Endothelial cell (in vitro differentiated cells): ENCODE results near the gene EHBP1. TPM values are rescaled to one million over a fixed set of nuclear protein-coding genes. Genes with fewer than 3 reads are reported as not detected.
A peak's percentile ranks its signal among the peaks of the same experiment; 100 is the strongest.
"Not testable (repeated sequence)": the region's sequence is repeated elsewhere in the genome, so short reads cannot be mapped to it uniquely, and the experiment has no call there.

Experiments used
- DNase-seq: peaks from one replicate; pipeline ENCODE4 v3.0.0; 2021; ENCODE audit warnings: low spot score
- H3K27ac Mint-ChIP-seq: one replicate; pipeline ENCODE4 v1.8.0; 2021; ENCODE audit warnings: mixed read lengths, inconsistent platforms; ENCODE audit not compliant: unreplicated experiment
- H3K27me3 Mint-ChIP-seq: one replicate; pipeline ENCODE4 v1.8.0; 2021; ENCODE audit warnings: mild to moderate bottlenecking, moderate library complexity, mixed read lengths, inconsistent platforms; ENCODE audit not compliant: unreplicated experiment
- H3K36me3 Mint-ChIP-seq: one replicate; pipeline ENCODE4 v1.8.0; 2021; ENCODE audit warnings: mild to moderate bottlenecking, low read depth, mixed read lengths, inconsistent platforms; ENCODE audit not compliant: unreplicated experiment
- H3K4me1 Mint-ChIP-seq: one replicate; pipeline ENCODE4 v1.8.0; 2021; ENCODE audit warnings: mild to moderate bottlenecking, mixed read lengths, inconsistent platforms; ENCODE audit not compliant: unreplicated experiment
- H3K4me3 Mint-ChIP-seq: one replicate; pipeline ENCODE4 v1.8.0; 2021; ENCODE audit warnings: mild to moderate bottlenecking, mixed read lengths, inconsistent platforms; ENCODE audit not compliant: unreplicated experiment
- H3K9me3 Mint-ChIP-seq: one replicate; pipeline ENCODE4 v1.8.0; 2021; ENCODE audit warnings: mixed read lengths, inconsistent platforms; ENCODE audit not compliant: unreplicated experiment
- total RNA-seq: library from RNA; stranded (reverse); fragmentation: NEBNext Ultra II Directional; extraction: Animal tissue kit (Norgen Biotek cat#: 25700); gene quantifications from one replicate; pipeline ENCODE4 v1.2.1, GENCODE V29; 2021; ENCODE audit not compliant: unreplicated experiment
- TF ChIP-seq, protein P1 (sequence below): fragments of 200-600 bp; sonication (generic); IDR thresholded peaks from one replicate; pipeline ENCODE4 v1.5.0; 2021; ENCODE audit warnings: antibody characterized with exemption; ENCODE audit not compliant: unreplicated experiment

The EHBP1 gene
- total RNA-seq, 1 donor from 2014 or later = 54.4 TPM

GRCh38 chr2:62706721-62707521, 1.4 kb downstream of the EHBP1 start:
- peaks cover 4% of the 10 kb centered on the region for H3K27me3 Mint-ChIP-seq
- H3K27ac Mint-ChIP-seq = peak overlapping the region; percentile 12
- H3K4me1 Mint-ChIP-seq = peaks cover 25% of the 10 kb centered on the region

DNA sequence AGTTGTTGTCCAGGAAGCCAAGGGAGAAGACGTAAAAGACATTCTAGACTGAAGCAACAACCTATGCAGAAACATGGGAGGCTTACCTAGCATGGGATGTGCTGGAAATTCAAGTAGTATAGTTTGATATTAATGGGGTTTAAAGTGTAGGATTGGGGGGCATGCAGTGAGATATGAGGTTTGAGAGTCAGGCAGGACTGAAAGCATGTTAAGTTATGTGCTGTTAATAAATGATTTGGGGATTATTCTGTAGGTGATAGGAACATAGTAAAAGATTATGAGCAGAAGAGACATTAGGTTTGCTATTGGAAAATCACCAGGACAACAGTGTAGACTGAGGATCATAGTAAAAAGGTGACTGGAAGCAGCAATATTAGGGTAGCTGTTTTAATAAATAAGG, 3.2 kb downstream of the EHBP1 start:
- H3K9me3 Mint-ChIP-seq = no peaks in the 10 kb centered on the region
- H3K27ac Mint-ChIP-seq = no peak overlapping the region
- peaks cover 6% of the 10 kb centered on the region for H3K36me3 Mint-ChIP-seq
- no peak for DNase-seq
- TF ChIP-seq, protein P1, sequence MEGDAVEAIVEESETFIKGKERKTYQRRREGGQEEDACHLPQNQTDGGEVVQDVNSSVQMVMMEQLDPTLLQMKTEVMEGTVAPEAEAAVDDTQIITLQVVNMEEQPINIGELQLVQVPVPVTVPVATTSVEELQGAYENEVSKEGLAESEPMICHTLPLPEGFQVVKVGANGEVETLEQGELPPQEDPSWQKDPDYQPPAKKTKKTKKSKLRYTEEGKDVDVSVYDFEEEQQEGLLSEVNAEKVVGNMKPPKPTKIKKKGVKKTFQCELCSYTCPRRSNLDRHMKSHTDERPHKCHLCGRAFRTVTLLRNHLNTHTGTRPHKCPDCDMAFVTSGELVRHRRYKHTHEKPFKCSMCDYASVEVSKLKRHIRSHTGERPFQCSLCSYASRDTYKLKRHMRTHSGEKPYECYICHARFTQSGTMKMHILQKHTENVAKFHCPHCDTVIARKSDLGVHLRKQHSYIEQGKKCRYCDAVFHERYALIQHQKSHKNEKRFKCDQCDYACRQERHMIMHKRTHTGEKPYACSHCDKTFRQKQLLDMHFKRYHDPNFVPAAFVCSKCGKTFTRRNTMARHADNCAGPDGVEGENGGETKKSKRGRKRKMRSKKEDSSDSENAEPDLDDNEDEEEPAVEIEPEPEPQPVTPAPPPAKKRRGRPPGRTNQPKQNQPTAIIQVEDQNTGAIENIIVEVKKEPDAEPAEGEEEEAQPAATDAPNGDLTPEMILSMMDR = no peak
- H3K27me3 Mint-ChIP-seq = peaks cover 4% of the 10 kb centered on the region
- peaks cover 25% of the 10 kb centered on the region for H3K4me1 Mint-ChIP-seq
- H3K4me3 Mint-ChIP-seq = peak overlapping the region; percentile 17

More at GRCh38 chr2:62706721-62707521, 1.4 kb downstream of the EHBP1 start:
- H3K4me3 Mint-ChIP-seq = peak overlapping the region; percentile 91
- H3K9me3 Mint-ChIP-seq = no peaks in the 10 kb centered on the region
- TF ChIP-seq, protein P1 = no peak
- H3K36me3 Mint-ChIP-seq = peaks cover 6% of the 10 kb centered on the region
- DNase-seq = no peak

DNA sequence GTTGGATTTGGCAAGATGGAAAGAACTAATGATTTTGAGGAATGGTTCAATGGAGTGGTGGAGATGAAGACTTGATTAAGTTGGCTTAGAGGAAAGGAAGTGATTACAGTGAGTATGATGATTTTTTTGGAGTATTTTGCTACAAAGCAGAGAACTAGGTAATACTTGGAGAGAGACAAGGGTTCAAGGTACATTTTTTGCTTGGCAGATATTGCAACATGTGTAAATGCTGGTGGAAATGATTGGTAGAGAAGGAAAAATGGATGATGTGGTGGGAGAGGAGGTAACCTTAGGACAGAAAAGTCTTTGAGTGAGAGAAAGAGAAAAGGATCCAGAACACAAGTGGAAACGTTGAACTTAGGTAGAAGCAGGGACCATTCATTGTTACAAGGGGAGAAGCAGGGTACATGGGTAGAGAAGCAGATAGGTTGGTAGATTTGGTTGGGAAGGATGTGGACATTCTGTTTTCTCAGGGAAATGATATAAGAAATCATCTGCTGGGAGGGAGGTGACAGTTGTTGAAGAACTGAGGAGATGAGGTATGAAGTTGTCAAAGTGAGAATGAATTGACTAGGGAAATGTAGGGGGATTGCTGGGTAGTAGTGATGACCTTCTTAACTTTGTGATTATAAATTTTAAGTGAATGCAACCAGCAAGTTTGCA, 6.5 kb downstream of the EHBP1 start:
- Mint-ChIP-seq H3K9me3 (no peaks in the 10 kb centered on the region), H3K4me3 (no peak overlapping the region)
- no peak for DNase-seq

DNA sequence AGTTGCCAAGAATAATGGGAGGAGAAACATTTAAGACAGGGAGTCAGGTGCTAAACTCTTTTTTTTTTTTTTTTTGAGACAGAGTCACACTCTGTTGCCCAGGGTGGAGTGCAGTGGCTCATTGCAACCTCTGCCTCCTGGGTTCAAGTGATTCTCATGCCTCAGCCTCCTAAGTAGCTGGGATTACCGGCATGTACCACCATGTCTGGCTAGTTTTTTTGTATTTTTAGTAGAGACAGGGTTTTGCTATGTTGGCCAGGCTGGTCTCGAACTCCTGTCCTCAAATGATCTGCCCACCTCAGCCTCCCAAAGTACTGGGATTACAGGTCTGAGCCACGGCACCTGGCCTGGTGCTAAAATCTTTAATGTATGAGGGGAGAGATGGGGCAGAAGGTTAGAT, 7.7 kb downstream of the EHBP1 start:
- H3K36me3 Mint-ChIP-seq, DNase-seq, H3K27ac Mint-ChIP-seq, H3K4me1 Mint-ChIP-seq, H3K9me3 Mint-ChIP-seq, H3K4me3 Mint-ChIP-seq, H3K27me3 Mint-ChIP-seq: not testable (repeated sequence)

More for the DNA sequence above, 6.5 kb downstream of the EHBP1 start:
- Mint-ChIP-seq H3K36me3 (peaks cover 6% of the 10 kb centered on the region), H3K27me3 (no peaks in the 10 kb centered on the region), H3K27ac (no peak overlapping the region), H3K4me1 (peaks cover 9% of the 10 kb centered on the region)
- TF ChIP-seq, protein P1 = no peak

DNA sequence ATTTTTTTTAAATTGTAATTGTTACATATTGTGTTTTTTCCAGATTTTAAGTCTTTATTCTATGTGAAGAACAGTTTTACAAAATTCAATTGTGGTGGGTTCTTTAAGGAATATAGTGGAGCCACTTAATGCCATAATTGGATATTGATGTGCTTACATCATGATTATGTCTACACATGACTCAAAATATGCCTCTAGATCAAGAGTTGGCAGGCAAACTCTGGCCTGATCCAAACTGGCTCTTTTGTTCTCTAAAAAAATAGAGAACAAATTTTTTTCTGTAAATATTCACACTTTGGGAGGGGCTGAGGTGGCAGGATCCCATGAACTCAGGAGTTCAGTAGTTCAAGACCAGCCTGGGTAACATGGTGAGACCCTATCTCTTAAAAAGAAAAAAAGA, 8.3 kb downstream of the EHBP1 start:
- TF ChIP-seq, protein P1 = no peak
- peaks cover under 1% of the 10 kb centered on the region for H3K36me3 Mint-ChIP-seq
- no peak overlapping the region for H3K4me3 Mint-ChIP-seq
- H3K27ac Mint-ChIP-seq = no peak overlapping the region
- no peaks in the 10 kb centered on the region for H3K9me3 Mint-ChIP-seq
- H3K4me1 Mint-ChIP-seq = peaks cover 3% of the 10 kb centered on the region
- H3K27me3 Mint-ChIP-seq = no peaks in the 10 kb centered on the region
- DNase-seq = no peak
